Ramos (cell line): Measurements from ENCODE around the gene ACSL3.
"Not testable (repeated sequence)": the region's sequence is repeated elsewhere in the genome, so short reads cannot be mapped to it uniquely, and the experiment has no call there.

Experiments
- in situ Hi-C: fragments of 300-500 bp; cut with MboI; formaldehyde crosslinking; loops from one replicate; pipeline ENCODE4 v1.14.3; 2022; ENCODE audit warnings: low sequenced_read_pairs; ENCODE audit not compliant: unreplicated experiment

The ACSL3 gene

DNA sequence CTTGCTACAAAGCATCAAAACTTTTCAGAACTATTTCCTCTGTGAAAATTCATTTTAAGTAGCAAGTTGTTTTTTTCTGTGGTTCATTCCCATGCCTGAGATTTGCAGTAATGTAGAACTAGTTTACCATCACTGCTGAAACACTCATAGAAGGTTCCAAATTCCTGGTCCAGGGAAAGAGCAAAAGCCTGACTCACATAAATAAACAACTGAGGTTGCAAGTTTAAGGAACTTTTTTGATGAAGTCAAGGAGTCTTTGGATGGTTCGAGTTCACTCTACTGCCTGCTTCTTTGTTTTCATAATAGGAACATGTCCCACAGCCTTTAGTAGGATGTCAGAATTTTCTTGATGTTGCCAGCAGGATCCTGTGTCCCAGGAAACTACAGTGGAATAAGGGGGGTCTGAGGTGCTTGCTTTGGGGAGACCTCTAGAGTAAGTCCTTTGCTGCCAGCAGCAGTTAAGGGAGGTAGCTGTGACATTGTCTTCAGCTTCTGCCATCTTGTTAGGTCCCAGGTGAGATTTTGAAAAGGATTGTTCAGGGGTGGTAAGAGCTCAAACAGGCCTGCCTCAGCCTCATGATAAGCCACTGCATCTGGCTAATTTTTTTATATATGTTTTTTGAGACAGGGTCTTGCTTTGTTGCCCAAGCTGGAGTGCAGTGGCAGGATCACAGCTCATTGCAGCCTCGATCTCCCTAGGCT, 43.9 kb downstream of the ACSL3 start:
- in situ Hi-C loops = loop anchor here (10.0 kb wide), 1 partner anchor 210 kb away; no protein-coding TSS in a partner anchor

GRCh38 chr2:222907048-222907447, 46.2 kb downstream of the ACSL3 start:
- in situ Hi-C loops = loop anchor here (10.0 kb wide), 1 partner anchor 212 kb away; no protein-coding TSS in a partner anchor

GRCh38 chr2:222907790-222908441, 47.1 kb downstream of the ACSL3 start:
- in situ Hi-C loops = loop anchor here (10.0 kb wide), 1 partner anchor 213 kb away; no protein-coding TSS in a partner anchor

DNA sequence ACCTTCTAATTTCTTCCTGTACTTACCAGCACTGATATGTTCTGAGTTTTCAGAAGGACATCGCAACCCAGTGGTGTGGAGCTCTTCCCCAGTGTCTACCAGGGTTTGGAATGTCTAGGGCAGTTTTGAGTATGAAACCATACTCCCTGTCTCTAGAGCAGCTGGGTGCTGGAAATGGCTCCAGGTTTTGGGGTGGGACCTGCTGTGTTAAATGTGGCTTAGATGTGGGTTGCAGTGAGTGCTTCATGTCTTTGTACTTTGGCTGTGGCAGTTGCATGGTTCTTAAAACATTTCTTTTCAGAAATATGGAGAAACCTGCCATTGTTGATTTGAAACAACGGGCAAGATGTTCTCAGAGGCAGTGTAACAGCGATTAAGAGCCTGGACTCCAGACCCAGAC, 48.5 kb downstream of the ACSL3 start:
- in situ Hi-C loops = loop anchor here (10.0 kb wide), 1 partner anchor 214 kb away; no protein-coding TSS in a partner anchor

DNA sequence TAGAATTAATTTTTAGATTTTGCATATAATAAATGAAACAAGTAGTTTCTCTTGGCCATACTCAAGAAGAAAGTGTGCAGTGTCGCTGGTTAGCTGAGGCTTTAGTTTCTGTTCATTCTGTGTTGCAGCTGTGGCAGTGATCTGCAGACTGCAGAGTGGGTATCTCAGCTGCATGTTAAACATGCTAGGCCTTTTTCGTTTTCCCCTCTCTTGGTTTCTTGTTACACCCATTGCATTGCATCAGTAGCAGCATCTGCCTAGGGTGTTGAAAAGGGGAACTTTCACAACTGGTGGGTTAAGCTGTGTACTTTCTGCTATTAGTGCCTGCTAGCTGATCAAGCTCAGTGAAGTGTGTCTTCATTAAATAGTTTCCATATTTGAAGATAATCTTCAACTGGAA, 51.3 kb downstream of the ACSL3 start:
- in situ Hi-C loops = no loop called here

- in situ Hi-C loops = no loop called here
Measured at GRCh38 chr2:222912776-222913175, 51.9 kb downstream of the ACSL3 start.

DNA sequence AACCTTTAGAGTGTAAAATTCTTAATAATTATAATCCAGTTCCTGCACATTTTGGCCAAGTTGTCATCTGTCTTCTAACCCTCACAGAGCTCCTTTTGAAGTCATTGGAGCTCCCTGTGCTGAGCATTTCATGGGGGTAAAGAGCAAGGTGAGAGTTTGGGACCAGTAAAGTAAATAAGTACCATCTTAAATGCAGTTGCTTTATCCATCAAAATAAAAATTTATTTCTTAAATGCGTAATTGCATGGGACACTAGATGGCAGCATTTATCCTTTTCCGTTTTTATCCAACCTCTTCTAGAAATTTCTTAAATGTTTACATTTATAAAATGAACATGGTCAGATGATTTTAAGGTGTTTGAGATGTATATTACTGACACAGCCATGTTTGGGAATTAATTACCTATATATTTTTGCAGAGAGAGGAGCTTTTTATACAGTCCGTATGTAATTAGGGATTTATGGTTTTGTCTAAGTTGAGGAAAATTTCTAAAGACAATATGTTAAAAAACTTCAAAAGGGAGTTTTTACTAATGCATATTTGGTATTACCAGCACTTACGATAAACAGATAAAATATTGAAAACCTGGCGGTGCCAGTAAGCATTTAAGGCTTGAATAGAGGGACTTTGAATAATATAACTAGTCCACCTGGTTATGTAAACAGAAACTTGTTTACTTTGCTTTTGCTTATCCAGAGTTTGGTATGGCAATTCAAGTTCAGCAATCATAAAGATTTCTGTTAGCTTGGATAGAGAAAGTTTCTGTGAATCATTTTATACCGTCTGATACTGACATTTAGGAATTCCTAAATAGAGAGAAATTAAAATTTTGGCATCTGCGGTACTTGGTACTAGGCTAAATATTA, 54.5 kb downstream of the ACSL3 start:
- in situ Hi-C loops = no loop called here

- in situ Hi-C loops = no loop called here
Measured at GRCh38 chr2:222916229-222917197, 55.7 kb downstream of the ACSL3 start.

GRCh38 chr2:222917212-222917611, 56.4 kb downstream of the ACSL3 start:
- in situ Hi-C loops = not testable (repeated sequence)

DNA sequence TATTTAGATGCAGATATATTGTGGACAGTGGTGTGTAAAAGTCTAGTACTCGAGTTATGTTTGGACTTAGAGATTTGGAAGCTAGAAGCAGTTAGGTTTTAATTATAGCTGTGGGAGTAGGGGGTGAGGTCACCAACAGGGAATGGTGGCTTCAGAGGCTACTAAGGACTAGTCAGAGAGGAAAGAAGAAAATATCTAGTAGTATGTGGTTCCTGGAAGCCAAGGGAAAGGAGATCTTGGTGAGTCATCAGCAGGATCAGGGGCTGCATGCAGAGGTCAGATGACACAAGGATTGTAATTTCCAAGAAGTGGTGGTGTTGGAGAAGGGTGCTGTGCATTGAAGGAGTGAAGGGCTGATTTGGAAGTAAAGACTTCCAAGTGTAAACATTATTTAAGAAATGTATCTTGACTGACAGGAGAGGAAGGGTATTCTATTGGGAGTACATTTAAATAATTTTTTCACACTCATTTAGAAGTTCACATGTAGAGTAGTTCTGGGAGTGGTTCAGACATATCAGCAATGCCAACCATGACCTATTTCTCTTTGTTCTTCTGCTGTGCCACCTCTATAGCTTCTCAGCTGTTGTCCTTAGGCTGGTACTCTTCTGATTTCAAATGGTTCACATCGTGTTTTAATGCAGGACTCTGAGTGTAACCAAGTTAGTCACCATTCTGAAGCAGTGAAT, 59.1 kb downstream of the ACSL3 start:
- in situ Hi-C loops = no loop called here

DNA sequence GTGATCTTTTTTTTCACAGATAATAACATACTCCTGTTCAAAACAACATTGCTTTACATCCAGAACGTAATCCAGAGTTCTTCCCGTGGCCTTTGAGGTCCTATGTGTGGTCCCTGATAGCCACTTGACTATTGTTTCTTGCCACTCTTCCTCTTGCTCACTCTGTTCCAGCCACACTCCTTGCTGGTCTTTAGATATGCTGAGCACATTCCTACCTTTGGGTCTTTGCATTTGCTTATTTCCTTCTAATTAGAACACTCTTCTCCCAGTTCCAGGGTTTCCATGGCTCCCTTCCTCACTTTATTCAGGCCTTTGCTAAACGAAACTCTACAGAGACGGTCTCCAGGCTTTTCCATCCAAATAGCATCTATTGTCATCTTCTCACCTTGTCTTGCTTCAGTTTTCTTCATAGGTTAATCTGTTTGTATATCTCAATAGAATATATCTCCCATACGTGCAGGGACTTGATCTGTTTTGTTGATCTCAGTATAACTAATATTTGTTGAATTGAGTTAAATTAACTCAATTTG, 59.9 kb downstream of the ACSL3 start:
- in situ Hi-C loops = no loop called here

DNA sequence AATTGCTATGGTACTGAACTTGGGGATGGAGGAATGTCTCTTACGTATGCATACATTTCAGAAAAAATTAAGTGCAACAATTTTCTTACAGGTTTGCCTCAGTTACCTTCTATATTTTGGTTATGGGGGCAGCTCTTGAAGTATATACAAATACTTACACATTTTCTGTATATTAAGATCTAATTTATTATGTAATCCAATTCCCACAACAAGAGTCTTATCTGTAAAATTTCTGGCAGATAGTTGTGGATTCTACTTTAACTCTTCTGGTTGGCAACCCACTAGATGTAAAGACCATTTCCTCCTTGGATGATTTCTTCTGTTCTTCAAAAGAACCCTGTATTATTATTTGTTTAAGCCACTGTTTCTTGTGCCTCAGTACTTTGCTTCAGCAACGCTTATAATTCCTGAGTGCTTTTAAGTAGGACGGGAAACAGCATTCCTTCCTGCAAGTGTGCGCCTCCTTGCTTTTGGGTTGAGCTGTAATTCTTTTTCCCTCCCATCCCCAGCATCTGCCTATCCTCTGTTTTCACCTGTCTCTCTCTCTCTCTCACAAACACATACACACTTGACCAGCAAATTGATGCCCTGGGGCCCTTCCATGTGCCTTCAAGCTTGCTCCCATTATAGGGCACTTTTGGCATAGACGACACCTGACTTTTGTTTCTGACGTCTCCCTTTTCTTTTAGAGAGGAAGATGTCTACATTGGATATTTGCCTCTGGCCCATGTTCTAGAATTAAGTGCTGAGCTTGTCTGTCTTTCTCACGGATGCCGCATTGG, 61.4 kb downstream of the ACSL3 start:
- in situ Hi-C loops = no loop called here

GRCh38 chr2:222926915-222927314, 66.1 kb downstream of the ACSL3 start:
- in situ Hi-C loops = no loop called here

DNA sequence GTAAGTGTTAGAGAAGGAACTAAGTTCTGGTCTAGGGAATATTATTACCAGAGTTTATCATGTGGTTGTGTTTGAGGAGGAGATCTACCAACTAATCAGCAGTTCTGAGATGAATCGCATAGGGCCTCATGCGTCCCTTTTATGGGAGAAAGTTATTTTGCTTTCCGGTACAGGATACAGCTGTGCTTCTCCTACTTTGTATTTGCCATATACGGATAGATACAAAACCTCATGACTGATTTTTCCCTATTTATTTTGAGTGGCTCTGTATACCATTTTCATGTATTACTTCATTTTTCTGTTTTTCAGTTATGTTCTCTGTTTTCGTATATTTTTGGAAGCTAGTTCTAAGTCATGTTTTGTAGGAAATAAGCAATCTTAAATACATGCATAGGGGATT, 66.8 kb downstream of the ACSL3 start:
- in situ Hi-C loops = no loop called here

DNA sequence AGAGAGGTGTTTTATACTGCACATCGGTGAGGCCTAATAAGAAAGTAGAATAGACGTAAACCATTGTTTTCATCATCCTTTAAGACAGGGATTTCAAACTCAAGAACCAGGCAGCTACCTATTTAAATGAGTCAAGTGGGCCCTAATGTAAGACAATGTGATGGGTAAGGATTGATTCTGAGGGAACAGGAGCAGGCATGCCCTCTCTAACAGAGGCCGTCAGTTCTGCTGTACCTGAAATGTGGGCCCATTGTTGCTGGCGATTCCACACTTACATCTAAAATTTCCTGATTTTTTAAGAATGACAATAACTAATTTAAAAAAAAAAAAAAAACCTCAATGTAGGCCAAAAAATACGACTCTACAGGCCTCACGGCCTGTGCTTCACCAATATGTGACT, 67.5 kb downstream of the ACSL3 start:
- in situ Hi-C loops = no loop called here

DNA sequence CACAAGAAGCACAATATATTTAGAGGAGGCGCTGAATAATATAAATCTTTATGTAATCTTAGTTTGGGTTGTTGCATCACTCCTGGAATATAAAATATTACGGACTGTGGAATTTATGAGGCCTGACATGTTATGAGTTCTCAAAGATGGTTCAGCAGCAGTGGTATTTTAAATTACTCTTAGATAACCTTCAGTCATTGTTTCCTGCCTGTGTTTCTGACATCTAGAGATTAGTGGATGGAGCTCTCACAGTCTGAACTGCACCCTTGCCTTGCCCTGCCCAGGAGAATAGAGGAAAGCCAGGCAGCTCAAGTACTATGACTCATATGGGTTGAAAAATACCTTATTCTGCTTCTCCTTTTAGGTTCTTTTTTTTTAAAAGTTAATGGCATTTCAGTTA, 70.0 kb downstream of the ACSL3 start:
- in situ Hi-C loops = no loop called here

DNA sequence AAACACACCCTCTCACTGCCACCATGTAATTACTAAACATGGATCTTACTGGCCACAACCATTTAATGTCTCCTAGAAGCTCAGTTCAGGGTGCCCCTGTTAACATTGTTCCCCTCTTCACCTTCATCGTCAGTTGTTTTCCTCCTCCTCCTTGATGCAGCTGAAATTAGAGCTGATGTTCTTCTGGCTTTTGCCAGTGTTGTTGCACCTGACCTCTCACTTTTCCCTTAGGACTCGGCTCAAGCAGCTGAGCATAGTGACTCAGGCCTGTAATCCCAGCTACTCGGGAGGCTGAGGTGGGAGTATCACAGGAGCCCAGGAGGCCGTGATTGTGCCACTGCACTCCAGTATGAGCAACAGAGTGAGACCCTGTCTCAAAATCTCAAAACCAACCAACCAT, 70.8 kb downstream of the ACSL3 start:
- in situ Hi-C loops = no loop called here

DNA sequence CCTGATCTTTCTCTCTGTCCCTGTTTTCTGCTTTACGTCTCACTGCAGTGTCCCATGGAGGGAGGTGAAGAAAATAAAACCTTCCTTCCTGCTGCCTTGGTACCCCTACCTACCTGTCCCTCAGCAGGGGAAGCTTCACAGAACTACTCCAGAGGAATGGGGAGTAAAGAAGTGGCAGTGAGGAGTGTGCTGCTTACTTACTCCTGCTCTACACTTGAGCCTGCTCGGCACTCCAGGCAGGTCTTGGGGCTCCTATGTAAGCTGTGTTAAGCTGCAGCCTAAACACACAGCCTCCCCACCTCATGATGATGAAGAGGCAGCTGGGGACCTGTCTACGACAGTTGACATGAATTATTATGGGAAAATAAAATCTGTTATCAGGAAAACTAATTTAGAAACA, 72.6 kb downstream of the ACSL3 start:
- in situ Hi-C loops = no loop called here
